ENCODE data around the gene FBXO9.
"Not testable (repeated sequence)": the region's sequence is repeated elsewhere in the genome, so short reads cannot be mapped to it uniquely, and the experiment has no call there.

FBXO9 gene

GRCh38 chr6:53048431-53049195 lies 16.6 kb upstream of the FBXO9 start:
- DNase-seq (ENCODE audit: low read depth, low spot score), result no peak

- DNase-seq (ENCODE audit: low read depth, low spot score), result no peak
Observed at GRCh38 chr6:53049415-53049814, 15.8 kb upstream of the FBXO9 start.

- not testable (repeated sequence) for DNase-seq (ENCODE audit: low read depth, low spot score)
Observed at GRCh38 chr6:53052152-53052551, 13.1 kb upstream of the FBXO9 start.

GRCh38 chr6:53054532-53054931 lies 10.7 kb upstream of the FBXO9 start:
- no peak for DNase-seq (ENCODE audit: low read depth, low spot score)

- no peak for DNase-seq (ENCODE audit: low read depth, low spot score)
Observed at GRCh38 chr6:53055873-53056272, 9.3 kb upstream of the FBXO9 start.

- DNase-seq (ENCODE audit: low read depth, low spot score), result no peak
Observed at GRCh38 chr6:53056273-53056672, 8.9 kb upstream of the FBXO9 start.

- no peak for DNase-seq (ENCODE audit: low read depth, low spot score)
Observed at GRCh38 chr6:53058388-53059195, 6.6 kb upstream of the FBXO9 start.

- DNase-seq (ENCODE audit: low read depth, low spot score), result no peak
Observed at GRCh38 chr6:53059648-53060589, 5.3 kb upstream of the FBXO9 start.

GRCh38 chr6:53062169-53062539 lies 3.0 kb upstream of the FBXO9 start:
- no peak for DNase-seq (ENCODE audit: low read depth, low spot score)

GRCh38 chr6:53064255-53064654 lies 949 bp upstream of the FBXO9 start:
- not testable (repeated sequence) for DNase-seq (ENCODE audit: low read depth, low spot score)

GRCh38 chr6:53064726-53065265 lies 408 bp upstream of the FBXO9 start:
- DNase-seq (ENCODE audit: low read depth, low spot score), result peak; percentile 97

- no peak for DNase-seq (ENCODE audit: low read depth, low spot score)
Observed at GRCh38 chr6:53066077-53066417, 843 bp downstream of the FBXO9 start.

- no peak for DNase-seq (ENCODE audit: low read depth, low spot score)
Observed at GRCh38 chr6:53066874-53067706, 1.9 kb downstream of the FBXO9 start.

- DNase-seq (ENCODE audit: low read depth, low spot score), result no peak
Observed at GRCh38 chr6:53067849-53068361, 2.7 kb downstream of the FBXO9 start.

- no peak for DNase-seq (ENCODE audit: low read depth, low spot score)
Observed at GRCh38 chr6:53069427-53069826, 4.2 kb downstream of the FBXO9 start.

- no peak for DNase-seq (ENCODE audit: low read depth, low spot score)
Observed at GRCh38 chr6:53070806-53071205, 5.6 kb downstream of the FBXO9 start.

- no peak for DNase-seq (ENCODE audit: low read depth, low spot score)
Observed at GRCh38 chr6:53074347-53074746, 9.1 kb downstream of the FBXO9 start.

GRCh38 chr6:53080813-53081212 lies 15.6 kb downstream of the FBXO9 start:
- DNase-seq (ENCODE audit: low read depth, low spot score), result no peak

GRCh38 chr6:53086302-53086701 lies 21.1 kb downstream of the FBXO9 start:
- no peak for DNase-seq (ENCODE audit: low read depth, low spot score)

GRCh38 chr6:53089948-53090347 lies 24.7 kb downstream of the FBXO9 start:
- DNase-seq (ENCODE audit: low read depth, low spot score), result no peak

- DNase-seq (ENCODE audit: low read depth, low spot score), result no peak
Observed at GRCh38 chr6:53090576-53090975, 25.4 kb downstream of the FBXO9 start.

Measured in smooth muscle cell of the brain vasculature (primary cell).